NCI-H2029 treated with DMSO at 0.1 percent for 48 hours (cell line): ENCODE data around the gene XRCC3.

ENCODE experiments used
- DNase-seq: peaks from one replicate; lab custom pipeline; 2025; lab: John Stamatoyannopoulos, UW

XRCC3 gene

DNA sequence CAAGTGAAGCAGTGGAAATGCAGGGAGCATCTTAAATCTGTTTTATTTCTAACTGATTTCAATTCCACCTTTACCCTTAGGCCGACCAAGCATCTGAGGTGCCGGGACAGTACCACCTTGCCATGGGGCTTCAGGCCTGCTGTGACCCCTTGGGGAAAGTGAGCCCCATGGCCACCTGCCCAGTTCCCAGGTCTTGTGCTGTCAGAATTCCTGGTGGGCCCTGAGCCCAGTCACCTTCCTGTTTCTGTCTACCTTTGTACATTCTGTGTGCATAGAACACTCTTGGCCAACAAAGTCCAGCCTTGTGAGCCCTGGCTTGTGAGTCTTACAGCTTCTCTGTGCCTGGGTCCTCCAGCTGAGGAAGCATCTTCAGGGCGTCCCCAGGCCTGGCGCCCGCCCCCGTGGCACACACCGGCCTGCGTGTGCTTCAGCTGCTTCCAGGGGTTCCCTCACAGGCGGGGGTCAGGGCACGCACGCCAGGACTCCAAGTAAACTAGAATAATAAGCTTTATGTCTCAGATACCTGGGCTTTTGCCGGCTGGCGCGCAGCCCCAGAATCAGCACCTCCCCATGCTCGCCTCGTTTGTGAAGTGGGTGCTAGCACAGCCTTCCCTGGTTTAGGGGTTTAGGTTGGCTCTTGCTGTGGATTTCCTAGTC is 10.6 kb upstream of the XRCC3 start:
- DNase-seq: no peak

GRCh38 chr14:103725001-103725682 is 9.9 kb upstream of the XRCC3 start:
- DNase-seq: no peak

DNA sequence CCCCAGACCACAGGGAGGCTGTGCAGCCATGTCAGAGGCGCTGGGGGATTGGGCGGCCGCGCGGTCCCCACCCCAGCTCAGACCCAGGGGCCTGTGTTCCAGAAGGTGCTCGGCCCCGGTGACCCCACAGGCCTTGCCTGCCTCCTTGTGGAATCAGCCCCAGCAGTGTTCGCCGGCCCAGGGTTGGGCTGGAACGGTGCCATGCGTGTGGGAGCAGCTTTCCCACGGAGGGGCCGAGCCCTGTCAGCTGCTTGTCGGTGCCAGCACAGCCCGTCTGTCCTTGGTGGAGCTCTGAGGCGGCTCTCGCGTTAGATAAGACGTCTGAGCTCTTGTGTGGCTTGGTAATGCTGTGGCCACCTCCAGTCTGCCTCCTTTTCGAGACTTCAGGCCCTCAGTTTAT is 8.9 kb upstream of the XRCC3 start:
- DNase-seq: no peak

DNA sequence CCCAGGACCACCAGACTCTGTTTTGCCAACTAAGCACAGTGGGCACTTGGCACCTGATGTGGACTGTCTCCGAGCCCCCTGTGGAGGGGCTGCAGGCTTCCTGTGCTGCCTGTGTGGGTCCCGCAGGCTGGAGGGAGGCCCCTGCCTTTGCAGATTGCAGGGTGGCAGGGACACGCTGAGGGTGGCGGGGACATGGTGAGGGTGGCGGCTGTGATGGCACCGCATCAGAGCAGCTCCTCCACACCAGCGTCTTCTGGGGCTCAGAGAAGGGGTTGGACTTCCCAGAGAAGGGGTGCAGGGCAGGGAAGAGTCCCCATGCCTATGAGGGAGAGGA is 8.5 kb upstream of the XRCC3 start:
- DNase-seq: no peak

GRCh38 chr14:103721334-103722120 is 6.3 kb upstream of the XRCC3 start:
- DNase-seq: no peak

GRCh38 chr14:103719751-103720150 is 4.5 kb upstream of the XRCC3 start:
- no peak for DNase-seq

- DNase-seq: no peak
Measured at GRCh38 chr14:103718572-103718971, 3.3 kb upstream of the XRCC3 start.

DNA sequence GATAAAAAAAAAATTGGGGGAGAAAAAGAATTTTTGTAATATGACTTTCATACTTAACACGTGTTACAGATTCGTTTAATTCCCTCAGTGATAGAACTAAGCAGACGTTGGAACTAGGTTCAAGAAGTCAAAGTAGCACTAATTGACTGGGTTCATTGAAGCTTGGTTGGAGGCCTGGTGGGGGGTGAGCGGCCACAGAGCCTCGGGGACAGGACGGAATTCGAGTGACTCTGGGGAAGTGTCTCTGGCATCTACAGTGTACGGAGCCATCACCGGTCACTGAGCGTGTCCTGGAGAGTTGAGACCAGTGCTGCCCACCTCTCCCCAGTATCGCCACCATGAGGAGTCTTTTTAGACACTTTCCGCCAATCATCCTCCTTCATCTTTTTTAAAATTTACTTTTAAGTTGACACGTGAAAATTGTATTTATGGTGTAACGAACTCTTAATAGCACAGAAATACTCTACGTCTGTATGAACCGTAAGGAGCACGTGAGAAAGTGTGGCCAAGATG is 1.7 kb upstream of the XRCC3 start:
- no peak for DNase-seq

- DNase-seq: no peak
Measured at GRCh38 chr14:103716091-103716801, 995 bp upstream of the XRCC3 start.

DNA sequence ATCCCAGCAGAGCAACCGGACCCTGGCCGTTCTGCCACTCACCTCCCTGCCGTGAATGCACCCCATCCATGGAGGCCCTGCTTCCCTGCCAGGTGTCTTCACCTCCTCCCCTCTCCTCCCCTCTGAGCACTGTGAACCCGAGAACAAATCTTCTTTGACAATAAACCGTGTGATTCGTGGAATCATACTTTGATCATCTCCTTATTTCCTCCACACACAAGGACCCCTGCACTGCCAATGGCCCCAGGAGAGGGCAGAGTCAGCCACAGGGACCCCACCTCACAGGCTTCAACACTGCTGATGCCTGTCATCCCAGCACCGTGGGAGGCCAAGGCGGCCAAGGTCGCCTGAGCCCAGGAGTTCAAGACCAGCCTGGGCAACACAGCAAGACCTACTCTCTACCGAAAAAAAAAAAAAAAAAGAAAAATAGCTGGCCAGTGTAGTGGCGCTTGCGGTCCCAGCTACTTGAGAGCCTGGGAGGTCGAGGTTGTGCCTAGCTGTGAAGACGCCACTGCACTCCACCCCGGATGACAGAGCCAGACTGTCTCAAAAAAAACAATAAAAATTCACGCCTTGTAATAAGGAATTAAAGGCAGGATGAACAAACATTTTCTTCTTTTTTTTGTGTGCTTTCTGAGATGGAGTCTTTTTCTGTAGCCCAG is 1.1 kb downstream of the XRCC3 start:
- DNase-seq: no peak

GRCh38 chr14:103713304-103714062 is 1.8 kb downstream of the XRCC3 start:
- DNase-seq: no peak

- no peak for DNase-seq
Measured at GRCh38 chr14:103712633-103713247, 2.5 kb downstream of the XRCC3 start.

DNA sequence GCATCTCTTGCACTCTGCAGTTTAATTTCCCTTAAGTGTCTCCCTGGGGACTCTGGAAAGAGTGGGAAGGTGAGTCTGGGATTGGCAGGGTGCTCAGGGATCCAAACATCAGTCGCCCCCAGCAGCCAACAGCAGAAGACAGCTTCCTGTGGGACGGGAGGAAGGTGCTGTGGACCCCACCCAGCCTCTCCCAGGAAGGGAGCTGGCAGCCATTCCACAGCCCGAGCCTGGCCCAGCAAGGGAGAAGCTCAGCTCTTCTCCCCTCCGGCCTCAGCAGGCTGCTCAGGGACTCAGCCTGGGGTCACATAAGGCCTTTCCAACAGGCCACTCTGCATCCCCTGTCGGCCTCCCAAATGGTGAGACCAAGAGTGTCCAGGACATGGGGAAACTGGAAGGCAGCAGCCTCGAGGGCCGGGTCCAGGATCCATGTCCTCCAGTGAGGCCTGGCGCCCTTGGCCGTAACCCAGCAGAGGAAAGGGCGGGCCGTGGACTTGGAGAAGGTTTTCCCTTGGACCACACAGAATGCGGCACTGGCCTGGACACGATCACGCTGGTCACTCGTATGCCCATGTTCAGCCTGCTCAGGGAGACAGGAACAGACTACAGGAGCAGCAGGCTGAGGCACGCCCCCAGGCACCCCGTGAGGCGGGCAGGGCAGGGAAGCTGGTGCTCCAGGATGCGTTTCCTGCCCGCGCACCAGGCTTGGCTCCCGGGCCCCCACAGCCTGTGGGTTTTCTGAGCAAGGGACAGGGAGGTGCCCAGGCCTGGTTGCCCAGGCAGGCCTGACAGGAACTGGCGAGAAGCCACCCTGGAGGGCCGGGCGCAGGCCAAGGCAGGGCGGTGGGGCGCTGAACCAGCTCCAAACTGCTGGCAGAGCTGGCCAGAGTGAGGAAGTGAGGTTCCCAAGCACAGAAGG is 3.5 kb downstream of the XRCC3 start:
- DNase-seq: no peak

GRCh38 chr14:103710771-103711377 is 4.4 kb downstream of the XRCC3 start:
- DNase-seq: no peak

GRCh38 chr14:103709814-103710213 is 5.4 kb downstream of the XRCC3 start:
- no peak for DNase-seq

GRCh38 chr14:103708750-103709187 is 6.5 kb downstream of the XRCC3 start:
- no peak for DNase-seq

- no peak for DNase-seq
Measured at GRCh38 chr14:103707329-103708263, 7.7 kb downstream of the XRCC3 start.
